Fibroblast of lung (primary cell): ENCODE measurements around the gene CC2D2B. TPM values are rescaled to one million over a fixed set of nuclear protein-coding genes. Genes with fewer than 3 reads are reported as not detected.

Experiments
- DNase-seq, 2 donors: peaks; one replicate each; pipeline versions ENCODE4 v3.0.0 to v3.0.0-alpha.2; 2010; ENCODE audit warnings: low read depth in 2 of 2
- H2AFZ ChIP-seq: 2 replicates; pipeline ENCODE4 v1.5.1; 2012; ENCODE audit warnings: low read length, control low read depth, inconsistent platforms
- H3K27ac ChIP-seq: 2 replicates; pipeline ENCODE4 v1.5.1; 2011; ENCODE audit warnings: low read length, control low read depth; ENCODE audit not compliant: insufficient read depth
- H3K27me3 ChIP-seq: 2 replicates; pipeline ENCODE4 v1.5.1; 2011; ENCODE audit warnings: mild to moderate bottlenecking, low read length; ENCODE audit not compliant: control insufficient read depth, insufficient read depth
- H3K36me3 ChIP-seq: 2 replicates; pipeline ENCODE4 v1.5.1; 2011; ENCODE audit warnings: low read length; ENCODE audit not compliant: control insufficient read depth, insufficient read depth
- H3K4me1 ChIP-seq: 2 replicates; pipeline ENCODE4 v1.5.1; 2011; ENCODE audit warnings: low read length; ENCODE audit not compliant: control insufficient read depth, insufficient read depth; ENCODE audit errors: extremely low read depth
- H3K4me2 ChIP-seq: 2 replicates; pipeline ENCODE4 v1.5.1; 2011; ENCODE audit warnings: low read length, control low read depth; ENCODE audit not compliant: insufficient read depth; ENCODE audit errors: extremely low read depth
- H3K4me3 ChIP-seq, 4 experiments: fragments of 200-600 bp in 1 of 4; sonication (generic) in 1 of 4; replicated peaks in 1 of 4; 2 replicates each; pipeline ENCODE4 v1.5.1; 2011 to 2016; ENCODE audit warnings: low read length in 4 of 4, low read depth in 3 of 4, mild to moderate bottlenecking in 3 of 4, control low read depth in 2 of 4, inconsistent platforms in 1 of 4, mixed read lengths in 1 of 4; ENCODE audit not compliant: insufficient read depth in 1 of 4; ENCODE audit errors: control extremely low read depth in 1 of 4
- H3K79me2 ChIP-seq: 2 replicates; pipeline ENCODE4 v1.5.1; 2012; ENCODE audit warnings: mild to moderate bottlenecking, low read length, inconsistent platforms; ENCODE audit not compliant: control insufficient read depth, insufficient read depth
- H3K9ac ChIP-seq: 2 replicates; pipeline ENCODE4 v1.5.1; 2011; ENCODE audit warnings: mild to moderate bottlenecking, low read length, control low read depth; ENCODE audit not compliant: insufficient read depth
- H3K9me3 ChIP-seq: 2 replicates; pipeline ENCODE4 v1.5.1; 2012; ENCODE audit warnings: low read depth, low read length; ENCODE audit not compliant: control insufficient read depth, insufficient read depth
- H4K20me1 ChIP-seq: 2 replicates; pipeline ENCODE4 v1.5.1; 2011; ENCODE audit warnings: low read length; ENCODE audit not compliant: control insufficient read depth, insufficient read depth; ENCODE audit errors: extremely low read depth
- CTCF ChIP-seq, 2 donors: IDR thresholded peaks in 1 of 2; conservative IDR thresholded peaks in 1 of 2; 1 replicate in 1 of 2; 2 replicates in 1 of 2; pipeline ENCODE4 v1.5.1; 2011 to 2012; ENCODE audit warnings: low read length in 2 of 2, control low read depth in 1 of 2, inconsistent platforms in 1 of 2, low read depth in 1 of 2, mild to moderate bottlenecking in 1 of 2
- EZH2 ChIP-seq: IDR thresholded peaks from 2 replicates; pipeline ENCODE4 v1.5.1; 2012; ENCODE audit warnings: low read length, control low read depth, mild to moderate bottlenecking; ENCODE audit errors: missing control alignments
- polyA plus RNA-seq, 2 donors: library from polyadenylated mRNA; depleted of rRNA in 1 of 2; stranded (reverse) in 1 of 2; unstranded in 1 of 2; fragments of >200 nt; gene quantifications; 2 replicates each; pipeline ENCODE4 v1.2.1, GENCODE V29; 2011 to 2012; ENCODE audit warnings: missing spikeins in 1 of 2
- total RNA-seq: library from RNA; depleted of rRNA; stranded (reverse); fragments of >200 nt; gene quantifications from 2 replicates; pipeline ENCODE4 v1.2.1, GENCODE V29; 2014

Gene CC2D2B
- total and polyA plus RNA-seq, 2 donors (not counting 1 experiment from before 2014, with no cell fraction given) = 0.33 TPM; not detected in 1

GRCh38 chr10:95920798-95921426, 13.1 kb downstream of the CC2D2B start:
- no peaks in the 10 kb centered on the region for H3K27me3 ChIP-seq
- no peak overlapping the region for H2AFZ ChIP-seq
- H3K4me1 ChIP-seq = no peaks in the 10 kb centered on the region
- H3K27ac ChIP-seq = no peak overlapping the region
- no peak overlapping the region for H3K4me3 ChIP-seq
- no peak for DNase-seq
- no peaks in the 10 kb centered on the region for H3K79me2 ChIP-seq
- no peaks in the 10 kb centered on the region for H3K36me3 ChIP-seq
- no peak overlapping the region for H3K4me2 ChIP-seq
- H3K9ac ChIP-seq = no peak overlapping the region
- no peaks in the 10 kb centered on the region for H3K9me3 ChIP-seq
- H4K20me1 ChIP-seq = no peaks in the 10 kb centered on the region
- TF ChIP-seq EZH2 = no peak
- no peak for TF ChIP-seq CTCF (conservative IDR thresholded peaks at IDR 0.05 in 1 of 2, IDR thresholded peaks at IDR 0.05 in 1 of 2; ENCODE audit: low read depth in 1 of 2, low read length in 2 of 2)

GRCh38 chr10:95925033-95925432, 17.3 kb downstream of the CC2D2B start:
- no peak overlapping the region for H3K27ac ChIP-seq
- H2AFZ ChIP-seq = no peak overlapping the region
- no peaks in the 10 kb centered on the region for H3K36me3 ChIP-seq
- no peak for DNase-seq
- no peaks in the 10 kb centered on the region for H3K27me3 ChIP-seq
- H4K20me1 ChIP-seq = no peaks in the 10 kb centered on the region
- H3K4me2 ChIP-seq = no peak overlapping the region
- no peak overlapping the region for H3K4me3 ChIP-seq
- H3K79me2 ChIP-seq = no peaks in the 10 kb centered on the region
- H3K9ac ChIP-seq = no peak overlapping the region
- no peaks in the 10 kb centered on the region for H3K9me3 ChIP-seq
- TF ChIP-seq CTCF (conservative IDR thresholded peaks at IDR 0.05 in 1 of 2, IDR thresholded peaks at IDR 0.05 in 1 of 2; ENCODE audit: low read depth in 1 of 2, low read length in 2 of 2) = no peak
- no peak for TF ChIP-seq EZH2
- no peaks in the 10 kb centered on the region for H3K4me1 ChIP-seq

- no peak overlapping the region for H2AFZ ChIP-seq
- H3K27ac ChIP-seq = no peak overlapping the region
- H4K20me1 ChIP-seq = no peaks in the 10 kb centered on the region
- H3K4me2 ChIP-seq = no peak overlapping the region
- no peaks in the 10 kb centered on the region for H3K4me1 ChIP-seq
- no peaks in the 10 kb centered on the region for H3K27me3 ChIP-seq
- H3K9ac ChIP-seq = no peak overlapping the region
- TF ChIP-seq EZH2 (no peak), CTCF (conservative IDR thresholded peaks at IDR 0.05 in 1 of 2, IDR thresholded peaks at IDR 0.05 in 1 of 2; ENCODE audit: low read depth in 1 of 2, low read length in 2 of 2) (no peak)
- H3K36me3 ChIP-seq = no peaks in the 10 kb centered on the region
- DNase-seq = no peak
- H3K9me3 ChIP-seq = no peaks in the 10 kb centered on the region
- no peaks in the 10 kb centered on the region for H3K79me2 ChIP-seq
- H3K4me3 ChIP-seq = no peak overlapping the region
Measured at GRCh38 chr10:95935429-95935828, 27.7 kb downstream of the CC2D2B start.
